Osteoblast (primary cell): ENCODE data around the gene KHNYN. TPM values are rescaled to one million over a fixed set of nuclear protein-coding genes. Genes with fewer than 3 reads are reported as not detected.
"Not testable (repeated sequence)": the region's sequence is repeated elsewhere in the genome, so short reads cannot be mapped to it uniquely, and the experiment has no call there.

Experiments
- DNase-seq: peaks from one replicate; pipeline ENCODE4 v3.0.0; 2011; ENCODE audit warnings: low spot score, mixed read lengths; ENCODE audit not compliant: insufficient read length; ENCODE audit errors: missing footprints
- H2AFZ ChIP-seq: 2 replicates; pipeline ENCODE4 v1.6.0; 2011; ENCODE audit warnings: mild to moderate bottlenecking, low read length
- H3K27ac ChIP-seq: 2 replicates; pipeline ENCODE4 v1.5.1; 2011; ENCODE audit warnings: mild to moderate bottlenecking, low read depth, low read length, moderate library complexity
- H3K27me3 ChIP-seq: 2 replicates; pipeline ENCODE4 v1.6.0; 2012; ENCODE audit warnings: mild to moderate bottlenecking, control low read depth, inconsistent platforms, low read length, moderate library complexity; ENCODE audit not compliant: insufficient read depth
- H3K36me3 ChIP-seq: 2 replicates; pipeline ENCODE4 v1.5.1; 2011; ENCODE audit warnings: mild to moderate bottlenecking, low read length, control low read depth, moderate library complexity; ENCODE audit not compliant: insufficient read depth
- H3K4me1 ChIP-seq: 2 replicates; pipeline ENCODE4 v1.5.1; 2011; ENCODE audit warnings: mild to moderate bottlenecking, low read length, control low read depth, moderate library complexity; ENCODE audit not compliant: insufficient read depth
- H3K4me2 ChIP-seq: 2 replicates; pipeline ENCODE4 v1.6.0; 2011; ENCODE audit warnings: mild to moderate bottlenecking, low read length; ENCODE audit not compliant: insufficient read depth
- H3K4me3 ChIP-seq: fragments of 200-600 bp; sonication (generic); 3 replicates; pipeline ENCODE4 v1.5.1; 2012; ENCODE audit warnings: mild to moderate bottlenecking, low read length, inconsistent platforms; ENCODE audit not compliant: insufficient read depth
- H3K79me2 ChIP-seq: 2 replicates; pipeline ENCODE4 v1.6.0; 2012; ENCODE audit warnings: mild to moderate bottlenecking, low read length, control low read depth, inconsistent platforms; ENCODE audit not compliant: insufficient read depth
- H3K9me3 ChIP-seq: 2 replicates; pipeline ENCODE4 v1.5.1; 2011; ENCODE audit warnings: low read depth, low read length, control low read depth
- H4K20me1 ChIP-seq: 2 replicates; pipeline ENCODE4 v1.6.0; 2012; ENCODE audit warnings: mild to moderate bottlenecking, low read length, control low read depth; ENCODE audit not compliant: insufficient read depth
- CTCF ChIP-seq: IDR thresholded peaks from 2 replicates; pipeline ENCODE4 v1.5.1; 2011; ENCODE audit warnings: mild to moderate bottlenecking, low read depth, low read length, moderate library complexity; ENCODE audit errors: extremely low read depth
- total RNA-seq: library from RNA; depleted of rRNA; stranded (reverse); fragments of >200 nt; gene quantifications from 2 replicates; pipeline ENCODE4 v1.2.3, GENCODE V29; 2012

The KHNYN gene
- total RNA-seq, 1 donor: 58.6 TPM

DNA sequence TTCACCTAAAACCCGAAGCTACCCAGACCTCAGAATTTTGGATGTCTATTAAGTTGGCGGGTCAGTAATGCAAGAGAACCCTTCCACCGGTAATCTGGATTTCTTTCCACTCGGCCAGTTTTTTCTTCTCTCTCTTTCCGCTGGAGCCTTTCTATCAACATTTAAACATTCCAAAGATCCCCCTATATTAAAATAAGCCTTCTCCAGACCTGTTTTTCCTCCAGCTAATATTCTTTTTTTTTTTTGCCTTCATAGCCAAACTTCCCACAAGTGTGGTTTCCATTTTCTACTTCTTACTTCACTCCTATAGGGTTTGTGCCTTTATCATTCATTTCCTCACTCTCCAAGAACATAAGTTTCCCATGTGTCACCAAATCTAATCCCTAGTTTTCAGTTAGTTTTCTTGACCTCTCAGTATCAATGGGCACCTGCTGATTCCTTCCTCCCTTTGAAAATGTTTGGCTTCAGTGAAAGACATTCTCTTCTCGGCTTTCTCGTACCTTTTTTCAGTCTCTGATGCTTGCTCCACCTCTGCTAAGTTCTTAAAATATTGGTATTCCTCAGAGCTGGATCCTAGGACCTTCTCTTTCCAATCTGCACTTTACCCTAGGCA, 13.4 kb downstream of the KHNYN start:
- Histone ChIP-seq H4K20me1 (no peaks in the 10 kb centered on the region), H3K4me3 (peak overlapping the region; percentile 82), H3K27me3 (no peaks in the 10 kb centered on the region), H3K27ac (peak overlapping the region; percentile 99), H3K4me2 (peak overlapping the region; percentile 97), H2AFZ (peak overlapping the region; percentile 69), H3K79me2 (peaks cover 16% of the 10 kb centered on the region), H3K4me1 (peaks cover 8% of the 10 kb centered on the region), H3K36me3 (peaks cover 19% of the 10 kb centered on the region), H3K9me3 (no peaks in the 10 kb centered on the region)
- DNase-seq: no peak
- TF ChIP-seq CTCF: no peak

DNA sequence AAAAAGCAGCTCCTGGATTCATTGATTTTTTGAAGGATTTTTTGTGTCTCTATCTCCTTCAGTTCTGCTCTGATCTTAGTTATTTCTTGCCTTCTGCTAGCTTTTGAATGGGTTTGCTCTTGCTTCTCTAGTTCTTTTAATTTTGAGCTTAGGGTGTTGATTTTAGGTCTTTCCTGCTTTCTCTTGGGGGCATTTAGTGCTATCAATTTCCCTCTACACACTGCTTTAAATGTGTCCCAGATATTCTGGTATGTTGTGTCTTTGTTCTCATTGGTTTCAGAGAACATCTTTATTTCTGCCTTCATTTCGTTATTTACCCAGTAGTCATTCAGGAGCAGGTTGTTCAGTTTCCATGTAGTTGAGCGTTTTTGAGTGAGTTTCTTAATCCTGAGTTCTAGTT, 21.1 kb downstream of the KHNYN start:
- not testable (repeated sequence) for H3K27ac ChIP-seq, DNase-seq, H3K36me3 ChIP-seq, H4K20me1 ChIP-seq, H3K79me2 ChIP-seq, H2AFZ ChIP-seq, H3K9me3 ChIP-seq, H3K27me3 ChIP-seq, H3K4me2 ChIP-seq, H3K4me1 ChIP-seq, H3K4me3 ChIP-seq

DNA sequence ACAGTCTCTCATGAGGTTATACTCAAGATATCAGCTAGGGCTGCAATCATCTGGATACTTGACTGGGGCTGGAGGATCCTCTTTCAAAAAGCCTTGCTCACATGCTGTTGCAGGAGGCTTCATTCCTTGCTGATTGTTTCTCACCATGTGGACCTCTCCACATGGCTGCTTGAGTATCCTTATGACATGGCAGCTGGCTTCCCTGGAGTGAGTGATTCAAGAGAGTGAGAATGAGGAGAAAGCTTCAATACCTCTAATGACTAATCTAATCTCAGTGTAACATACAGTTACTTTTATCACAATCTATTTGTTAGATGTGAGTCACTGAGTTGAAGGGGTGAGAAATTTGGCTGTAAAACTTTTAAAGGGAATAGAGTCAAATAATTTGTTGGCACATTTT, 27.2 kb downstream of the KHNYN start:
- no peak overlapping the region for H2AFZ ChIP-seq
- no peaks in the 10 kb centered on the region for H3K4me1 ChIP-seq
- H3K9me3 ChIP-seq: no peaks in the 10 kb centered on the region
- TF ChIP-seq CTCF: no peak
- no peaks in the 10 kb centered on the region for H3K79me2 ChIP-seq
- H3K4me3 ChIP-seq: no peak overlapping the region
- no peak overlapping the region for H3K4me2 ChIP-seq
- no peak for DNase-seq
- no peaks in the 10 kb centered on the region for H4K20me1 ChIP-seq
- no peaks in the 10 kb centered on the region for H3K27me3 ChIP-seq
- H3K27ac ChIP-seq: no peak overlapping the region
- no peaks in the 10 kb centered on the region for H3K36me3 ChIP-seq

DNA sequence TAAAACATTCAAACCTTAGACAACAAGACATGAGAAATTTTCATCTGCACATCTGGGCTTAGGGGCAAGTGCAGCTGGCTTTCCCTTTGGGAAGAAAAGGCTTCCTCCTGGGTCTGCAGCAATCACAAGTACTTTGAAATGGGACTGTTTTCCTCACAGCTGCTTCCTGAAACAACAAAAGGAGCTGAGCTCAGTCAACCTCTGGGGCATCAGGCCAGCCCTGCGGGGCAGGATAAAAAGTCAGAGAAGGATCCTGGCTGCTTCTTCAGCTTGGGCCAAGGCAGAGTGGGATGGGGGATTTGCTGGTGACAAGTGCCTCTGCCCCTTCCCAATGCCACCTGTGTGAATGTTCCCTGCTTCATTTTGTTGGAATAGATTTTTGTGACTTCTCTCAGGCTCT, 29.0 kb downstream of the KHNYN start:
- no peaks in the 10 kb centered on the region for H3K27me3 ChIP-seq
- TF ChIP-seq CTCF: no peak
- no peaks in the 10 kb centered on the region for H3K36me3 ChIP-seq
- H3K4me1 ChIP-seq: no peaks in the 10 kb centered on the region
- no peak overlapping the region for H3K27ac ChIP-seq
- no peaks in the 10 kb centered on the region for H4K20me1 ChIP-seq
- H2AFZ ChIP-seq: no peak overlapping the region
- no peaks in the 10 kb centered on the region for H3K79me2 ChIP-seq
- no peak for DNase-seq
- H3K4me2 ChIP-seq: no peak overlapping the region
- H3K9me3 ChIP-seq: no peaks in the 10 kb centered on the region
- no peak overlapping the region for H3K4me3 ChIP-seq
